Ascending aorta (tissue), 2 donors: ENCODE results near the gene RTCB. TPM values are rescaled to one million over a fixed set of nuclear protein-coding genes. Genes with fewer than 3 reads are reported as not detected.

Source experiments
- DNase-seq, 2 donors: peaks; one replicate each; pipeline ENCODE4 v3.0.0-alpha.2; 2019; ENCODE audit warnings: low spot score in 2 of 2
- H3K27ac ChIP-seq, 2 donors: fragments of 200-600 bp; sonication (generic); one replicate each; pipeline ENCODE4 v1.5.1; 2016 to 2017; ENCODE audit warnings: mild to moderate bottlenecking in 1 of 2
- H3K27me3 ChIP-seq: fragments of 200-600 bp; sonication (generic); one replicate; pipeline ENCODE4 v1.5.1; 2017
- H3K36me3 ChIP-seq, 2 donors: fragments of 200-600 bp; sonication (generic); one replicate each; pipeline ENCODE4 v1.5.1; 2016
- H3K4me1 ChIP-seq, 2 donors: fragments of 200-600 bp; sonication (generic); one replicate each; pipeline ENCODE4 v1.5.1; 2016 to 2017; ENCODE audit warnings: mild to moderate bottlenecking in 1 of 2
- H3K4me3 ChIP-seq, 2 donors: fragments of 200-600 bp; sonication (generic); one replicate each; pipeline ENCODE4 v1.5.1; 2016 to 2017; ENCODE audit warnings: mild to moderate bottlenecking in 1 of 2
- H3K9me3 ChIP-seq, 2 donors: fragments of 200-600 bp; sonication (generic); one replicate each; pipeline ENCODE4 v1.5.1; 2016
- CTCF ChIP-seq, 3 experiments: fragments of 200-600 bp in 2 of 3; fragments of 450-650 bp in 1 of 3; sonication (generic) in 2 of 3; IDR thresholded peaks; one replicate each; pipeline ENCODE4 v1.5.1; 2016 to 2019; ENCODE audit warnings: antibody characterized with exemption in 3 of 3, mild to moderate bottlenecking in 1 of 3, moderate library complexity in 1 of 3
- intact Hi-C: fragments of 100-400 bp; cut with DNase I; formaldehyde crosslinking; loops from one replicate; pipeline ENCODE4 v1.15.1; 2023
- total RNA-seq: library from RNA; depleted of rRNA; stranded (reverse); fragments of >200 nt; gene quantifications from one replicate; pipeline ENCODE4 v1.1.0, GENCODE V29; 2016

Gene RTCB
- total RNA-seq, 1 donor from 2014 or later, result 55.2 TPM

- Histone ChIP-seq H3K27me3 (no peaks in the 10 kb centered on the region), H3K4me1 (no peaks in the 10 kb centered on the region), H3K4me3 (no peak overlapping the region), H3K9me3 (no peaks in the 10 kb centered on the region), H3K36me3 (peaks cover 90 to 100% of the 10 kb centered on the region in 2 donors), H3K27ac (no peak overlapping the region)
- no peak for TF ChIP-seq CTCF (IDR thresholded peaks at IDR 0.05)
- intact Hi-C loops, result no loop called here
- DNase-seq, result no peak
Measured at GRCh38 chr22:32396255-32396654, 15.8 kb downstream of the RTCB start.

GRCh38 chr22:32395107-32395506 lies 16.9 kb downstream of the RTCB start:
- Histone ChIP-seq H3K27me3 (no peaks in the 10 kb centered on the region), H3K27ac (no peak overlapping the region), H3K9me3 (no peaks in the 10 kb centered on the region), H3K4me1 (no peaks in the 10 kb centered on the region), H3K36me3 (peaks cover 82 to 100% of the 10 kb centered on the region in 2 donors), H3K4me3 (no peak overlapping the region)
- TF ChIP-seq CTCF (IDR thresholded peaks at IDR 0.05), result no peak
- DNase-seq, result no peak
- intact Hi-C loops, result no loop called here

- Histone ChIP-seq H3K27ac (no peak overlapping the region), H3K4me3 (no peak overlapping the region), H3K9me3 (no peaks in the 10 kb centered on the region), H3K27me3 (no peaks in the 10 kb centered on the region), H3K4me1 (no peaks in the 10 kb centered on the region), H3K36me3 (peaks cover 60 to 82% of the 10 kb centered on the region in 2 donors)
- TF ChIP-seq CTCF (IDR thresholded peaks at IDR 0.05), result peak in 1 of 3 experiments; percentile 10
- DNase-seq, result no peak
- intact Hi-C loops, result no loop called here
Measured at GRCh38 chr22:32389685-32390084, 22.4 kb downstream of the RTCB start.

- Histone ChIP-seq H3K27ac (no peak overlapping the region), H3K9me3 (no peaks in the 10 kb centered on the region), H3K4me3 (no peak overlapping the region), H3K27me3 (no peaks in the 10 kb centered on the region), H3K36me3 (peaks cover 25 to 42% of the 10 kb centered on the region in 2 donors), H3K4me1 (no peaks in the 10 kb centered on the region)
- no peak for TF ChIP-seq CTCF (IDR thresholded peaks at IDR 0.05)
- intact Hi-C loops, result no loop called here
- no peak for DNase-seq
Measured at GRCh38 chr22:32385681-32386080, 26.4 kb downstream of the RTCB start.

- Histone ChIP-seq H3K27ac (no peak overlapping the region), H3K36me3 (peaks cover 5 to 6% of the 10 kb centered on the region in 2 donors), H3K4me1 (no peaks in the 10 kb centered on the region), H3K4me3 (no peak overlapping the region), H3K9me3 (no peaks in the 10 kb centered on the region), H3K27me3 (no peaks in the 10 kb centered on the region)
- intact Hi-C loops, result no loop called here
- no peak for DNase-seq
- no peak for TF ChIP-seq CTCF (IDR thresholded peaks at IDR 0.05)
Measured at GRCh38 chr22:32380991-32381390, 31.1 kb downstream of the RTCB start.

- H3K4me1 ChIP-seq, result no peaks in the 10 kb centered on the region
- peak in 2 of 3 experiments; percentile 13 to 16 for TF ChIP-seq CTCF (IDR thresholded peaks at IDR 0.05)
- intact Hi-C loops, result no loop called here
- H3K4me3 ChIP-seq, result no peak overlapping the region
- DNase-seq, result no peak
- H3K9me3 ChIP-seq, result no peaks in the 10 kb centered on the region
- H3K36me3 ChIP-seq, result no peaks in the 10 kb centered on the region
- H3K27ac ChIP-seq, result no peak overlapping the region
- H3K27me3 ChIP-seq, result no peaks in the 10 kb centered on the region
Measured at GRCh38 chr22:32378707-32379272, 33.3 kb downstream of the RTCB start.
